Measurements from ENCODE around the gene GABRB1. TPM values are rescaled to one million over a fixed set of nuclear protein-coding genes. Genes with fewer than 3 reads are reported as not detected.

The GABRB1 gene
- total RNA-seq, 1 experiment from 2014 or later: not detected

DNA sequence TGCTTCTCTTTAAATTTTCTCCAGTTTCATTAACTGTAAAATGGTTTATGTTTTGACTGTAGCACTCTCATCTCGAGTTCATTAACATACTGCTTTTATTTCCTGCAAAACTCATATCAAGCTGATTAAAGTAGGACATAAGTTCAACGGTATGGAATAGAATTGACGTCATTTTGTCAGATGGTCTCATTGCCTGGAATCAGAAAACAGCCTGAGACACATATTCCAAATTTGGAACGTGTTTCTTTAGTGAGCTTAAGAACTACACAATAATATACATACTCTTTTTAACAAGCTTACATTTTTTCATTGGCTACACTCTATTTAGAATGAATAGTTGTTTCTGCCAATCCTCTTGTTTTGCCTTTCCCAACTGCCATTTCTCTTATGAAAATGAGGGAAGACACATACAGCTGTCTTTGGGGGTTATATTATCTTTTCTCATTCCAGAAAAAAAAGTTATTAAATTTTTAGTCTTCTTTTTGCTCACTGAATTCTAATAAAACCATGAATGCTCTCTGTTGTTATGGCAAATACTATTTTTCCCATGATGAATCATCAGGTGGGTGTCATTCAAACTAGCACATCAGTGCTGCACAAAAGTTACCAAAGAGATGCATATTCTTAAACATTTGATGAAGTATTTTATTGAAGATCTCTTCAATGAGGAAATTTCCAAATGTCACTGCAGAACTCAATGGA is 162.8 kb downstream of the GABRB1 start:
- RAD21 ChIA-PET (ENCODE audit: low non-redundant PET in 1 of 2, low total read pairs in 2 of 2, uncharacterized antibody in 2 of 2, unreplicated experiment in 2 of 2): no interaction called here

More for the DNA sequence above, 162.8 kb downstream of the GABRB1 start:
- Histone ChIP-seq H3K9me3 (ENCODE audit: control insufficient read depth in 1 of 2, insufficient read depth in 1 of 2, low read depth in 1 of 2, low read length in 2 of 2) (no peaks in the 10 kb centered on the region), H3K9me2 (ENCODE audit: insufficient read depth) (no peaks in the 10 kb centered on the region), H3K9ac (ENCODE audit: low read length) (no peak overlapping the region), H3K36me3 (ENCODE audit: control insufficient read depth in 1 of 2, insufficient read depth in 2 of 2, low read length in 2 of 2) (no peaks in the 10 kb centered on the region), H3K79me2 (ENCODE audit: insufficient read depth, low read length) (no peaks in the 10 kb centered on the region), H3K4me2 (ENCODE audit: low read length) (no peak overlapping the region), H3K27me3 (ENCODE audit: insufficient read depth, low read length) (no peaks in the 10 kb centered on the region), H3K4me3 (replicated peaks in 1 of 2; ENCODE audit: low read depth in 1 of 2, low read length in 2 of 2) (no peak overlapping the region), H2AFZ (ENCODE audit: low read depth, low read length, poor library complexity, severe bottlenecking) (no peak overlapping the region), H4K20me1 (ENCODE audit: insufficient read depth) (no peaks in the 10 kb centered on the region), H3K4me1 (ENCODE audit: control insufficient read depth in 1 of 2, insufficient read depth in 2 of 2, low read length in 2 of 2) (no peaks in the 10 kb centered on the region), H3K27ac (ENCODE audit: low read depth, low read length) (no peak overlapping the region)
- ATAC-seq: no peak
- BruUV-seq (replicated peaks): no TSS peak
- ChIA-PET CTCF (no interaction called here), POLR2A (no interaction called here)
- no peak for DNase-seq (ENCODE audit: low read depth, low spot score)
- intact Hi-C loops (cut with micrococcal nuclease): no loop called here
- TF ChIP-seq POLR2A (IDR thresholded peaks at IDR 0.05; ENCODE audit: borderline replicate concordance, extremely low read depth, insufficient read depth, insufficient read length): no peak
- TF ChIP-seq, protein P1, sequence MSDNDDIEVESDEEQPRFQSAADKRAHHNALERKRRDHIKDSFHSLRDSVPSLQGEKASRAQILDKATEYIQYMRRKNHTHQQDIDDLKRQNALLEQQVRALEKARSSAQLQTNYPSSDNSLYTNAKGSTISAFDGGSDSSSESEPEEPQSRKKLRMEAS (IDR thresholded peaks at IDR 0.05): no peak
- no peak for TF ChIP-seq ELF1 (IDR thresholded peaks at IDR 0.05; ENCODE audit: borderline replicate concordance, low read depth)
- no peak for TF ChIP-seq TCF7L2 (IDR thresholded peaks at IDR 0.05; ENCODE audit: borderline replicate concordance, extremely low read depth, insufficient read depth, insufficient read length)
- TF ChIP-seq POLR2AphosphoS5 (IDR thresholded peaks at IDR 0.05; ENCODE audit: low read depth, low read length): no peak
- TF ChIP-seq, protein P2, sequence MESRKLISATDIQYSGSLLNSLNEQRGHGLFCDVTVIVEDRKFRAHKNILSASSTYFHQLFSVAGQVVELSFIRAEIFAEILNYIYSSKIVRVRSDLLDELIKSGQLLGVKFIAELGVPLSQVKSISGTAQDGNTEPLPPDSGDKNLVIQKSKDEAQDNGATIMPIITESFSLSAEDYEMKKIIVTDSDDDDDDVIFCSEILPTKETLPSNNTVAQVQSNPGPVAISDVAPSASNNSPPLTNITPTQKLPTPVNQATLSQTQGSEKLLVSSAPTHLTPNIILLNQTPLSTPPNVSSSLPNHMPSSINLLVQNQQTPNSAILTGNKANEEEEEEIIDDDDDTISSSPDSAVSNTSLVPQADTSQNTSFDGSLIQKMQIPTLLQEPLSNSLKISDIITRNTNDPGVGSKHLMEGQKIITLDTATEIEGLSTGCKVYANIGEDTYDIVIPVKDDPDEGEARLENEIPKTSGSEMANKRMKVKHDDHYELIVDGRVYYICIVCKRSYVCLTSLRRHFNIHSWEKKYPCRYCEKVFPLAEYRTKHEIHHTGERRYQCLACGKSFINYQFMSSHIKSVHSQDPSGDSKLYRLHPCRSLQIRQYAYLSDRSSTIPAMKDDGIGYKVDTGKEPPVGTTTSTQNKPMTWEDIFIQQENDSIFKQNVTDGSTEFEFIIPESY (IDR thresholded peaks at IDR 0.05; ENCODE audit: extremely low read depth, insufficient replicate concordance, low read length): no peak
- TF ChIP-seq JUND (IDR thresholded peaks at IDR 0.05): no peak
- TF ChIP-seq CBX3 (IDR thresholded peaks at IDR 0.05; ENCODE audit: low read depth): no peak
- no peak for TF ChIP-seq SP1 (IDR thresholded peaks at IDR 0.05; ENCODE audit: low read depth)

Measured in HCT116 (cell line).